ENCODE data around the gene CDK14. TPM values are rescaled to one million over a fixed set of nuclear protein-coding genes. Genes with fewer than 3 reads are reported as not detected.

The CDK14 gene
- total and polyA plus RNA-seq, 2 of the 8 experiments (the other 6 are each of a cell fraction or from before 2014, with no cell fraction given), result 5.5 to 47.3 TPM

GRCh38 chr7:90580051-90580450 is 16.1 kb upstream of the CDK14 start:
- peak overlapping the region; percentile 39; the same call in 1 of the 2 replicates for H2BK12ac ChIP-seq (ENCODE audit: low read depth, low read length)
- H3K23ac ChIP-seq (ENCODE audit: insufficient read length), result no peak overlapping the region
- H3K9me3 ChIP-seq (ENCODE audit: insufficient read depth in 2 of 2, low read depth in 1 of 2, low read length in 1 of 2), result no peaks in the 10 kb centered on the region
- no peak overlapping the region for H3K4me3 ChIP-seq (ENCODE audit: extremely low read depth in 1 of 4, insufficient read depth in 2 of 4, low read depth in 3 of 4, low read length in 4 of 4)
- 0 out of 2 replicates have a peak overlapping the region, but pooled peaks have one; percentile 77 for H2BK15ac ChIP-seq (ENCODE audit: low read length)
- no peak overlapping the region for H4K91ac ChIP-seq (replicated peaks; ENCODE audit: insufficient read length, low read length)
- no peak overlapping the region for H4K8ac ChIP-seq (ENCODE audit: extremely low read depth, insufficient read depth, low read length)
- no peak overlapping the region for H3K27ac ChIP-seq (ENCODE audit: low read depth, low read length)
- H4K5ac ChIP-seq (ENCODE audit: insufficient read length, low read depth, low read length), result no peak overlapping the region
- 86% methylated on average over 3 of the region's 3 CpGs; no CpG with 5 or more reads in 1 of the 2 experiments for WGBS, 2 experiments (ENCODE audit: extremely low coverage in 1 of 2, insufficient coverage in 1 of 2, insufficient read length in 1 of 2, insufficient replicate concordance in 2 of 2, low coverage in 1 of 2, low lambda C conversion rate in 2 of 2, missing lambda C conversion rate in 1 of 2)
- H2BK120ac ChIP-seq (replicated peaks; ENCODE audit: low read depth, low read length), result no peak overlapping the region
- no peak overlapping the region for H2AFZ ChIP-seq (ENCODE audit: low read length)
- H3K4ac ChIP-seq (replicated peaks; ENCODE audit: insufficient read length, low read depth, low read length), result no peak overlapping the region
- FAIRE-seq (no peak), DNase-seq (ENCODE audit: low read depth in 1 of 2, low spot score in 2 of 2) (no peak)
- no peaks in the 10 kb centered on the region for H3K79me1 ChIP-seq (ENCODE audit: low read depth, low read length)
- H3K36me3 ChIP-seq (ENCODE audit: control insufficient read depth in 2 of 4, insufficient read depth in 4 of 4, low read length in 3 of 4), result no peaks in the 10 kb centered on the region
- no peak overlapping the region for H3K14ac ChIP-seq (ENCODE audit: insufficient read length)
- no peak overlapping the region for H3K9ac ChIP-seq (replicated peaks in 1 of 4; ENCODE audit: extremely low read depth in 1 of 4, low read depth in 3 of 4, low read length in 3 of 4)
- H3K27me3 ChIP-seq (replicated peaks in 1 of 4; ENCODE audit: control insufficient read depth in 3 of 4, extremely low read depth in 1 of 4, insufficient read depth in 3 of 4, low read length in 3 of 4), result no peaks in the 10 kb centered on the region
- H3K4me1 ChIP-seq (replicated peaks in 1 of 4; ENCODE audit: control insufficient read depth in 3 of 4, insufficient read depth in 4 of 4, low read length in 3 of 4), result no peaks in the 10 kb centered on the region
- no peak overlapping the region for H3K56ac ChIP-seq (replicated peaks; ENCODE audit: insufficient read length, low read depth, low read length)
- no peak overlapping the region for H2BK20ac ChIP-seq (ENCODE audit: low read length)
- H2AK5ac ChIP-seq (ENCODE audit: low read depth, low read length), result no peak overlapping the region
- POLR2A ChIA-PET (ENCODE audit: partially characterized antibody), result no interaction called here
- H2BK5ac ChIP-seq (ENCODE audit: low read depth, low read length), result no peak overlapping the region
- no peak overlapping the region for H3K18ac ChIP-seq (ENCODE audit: extremely low read depth, low read length)
- H3K4me2 ChIP-seq (ENCODE audit: insufficient read depth in 1 of 2, low read depth in 2 of 2, low read length in 2 of 2), result no peak overlapping the region
- H3K23me2 ChIP-seq (ENCODE audit: low read depth, low read length), result no peaks in the 10 kb centered on the region
- CTCF ChIA-PET (ENCODE audit: partially characterized antibody), result interaction anchor here (0.6 to 1.3 kb wide), 6 partner anchors 10 to 454 kb away, joined by 3 read pairs; no protein-coding TSS in a partner anchor
- H3K79me2 ChIP-seq (ENCODE audit: control insufficient read depth in 1 of 2, insufficient read depth in 2 of 2, low read length in 2 of 2), result no peaks in the 10 kb centered on the region
- no peaks in the 10 kb centered on the region for H4K20me1 ChIP-seq (replicated peaks in 1 of 2; ENCODE audit: control insufficient read depth in 1 of 2, insufficient read depth in 2 of 2, low read length in 2 of 2)
- TF ChIP-seq JUN (IDR thresholded peaks at IDR 0.05; ENCODE audit: low read depth, low read length) (no peak), CBX8 (IDR thresholded peaks at IDR 0.05; ENCODE audit: borderline replicate concordance, low read depth, low read length) (no peak), FOSL1 (IDR thresholded peaks at IDR 0.05; ENCODE audit: insufficient read depth, low read depth, low read length) (no peak), GTF2F1 (IDR thresholded peaks at IDR 0.05; ENCODE audit: borderline replicate concordance, low read depth, low read length) (no peak), SAP30 (IDR thresholded peaks at IDR 0.05; ENCODE audit: insufficient read depth, insufficient replicate concordance, low read length) (no peak), GABPA (IDR thresholded peaks at IDR 0.05; ENCODE audit: borderline replicate concordance, insufficient read depth, low read length) (no peak), KDM1A (IDR thresholded peaks at IDR 0.05; ENCODE audit: borderline replicate concordance, low read length) (no peak), TAF1 (IDR thresholded peaks at IDR 0.05; ENCODE audit: low read depth, low read length) (no peak), RXRA (IDR thresholded peaks at IDR 0.05; ENCODE audit: insufficient read depth, low read depth, low read length) (no peak), JUND (IDR thresholded peaks at IDR 0.05; ENCODE audit: low read length) (no peak), CHD1 (IDR thresholded peaks at IDR 0.05; ENCODE audit: low read depth, low read length) (no peak), CEBPB (IDR thresholded peaks at IDR 0.05; ENCODE audit: low read depth, low read length) (no peak), BCL11A (IDR thresholded peaks at IDR 0.05; ENCODE audit: low read depth in 2 of 2, low read length in 2 of 2) (no peak), EP300 (IDR thresholded peaks at IDR 0.05; ENCODE audit: borderline replicate concordance in 1 of 2, low read depth in 2 of 2, low read length in 2 of 2) (no peak)
